Panc1 (cell line): ENCODE measurements around the gene RSRP1.

Experiments
- CTCF ChIP-seq: fragments of 450-650 bp; IDR thresholded peaks from 2 replicates; pipeline ENCODE4 v1.5.1; 2017; ENCODE audit warnings: mild to moderate bottlenecking
- POLR2AphosphoS5 ChIP-seq: IDR thresholded peaks from 2 replicates; pipeline ENCODE4 v1.6.1; 2012; ENCODE audit warnings: mild to moderate bottlenecking, low read depth, low read length, moderate library complexity
- REST ChIP-seq, 2 experiments: IDR thresholded peaks; 2 replicates each; pipeline ENCODE4 v1.6.1; 2011 to 2012; ENCODE audit warnings: low read depth in 2 of 2, control low read depth in 1 of 2, low read length in 1 of 2, mild to moderate bottlenecking in 1 of 2, moderate library complexity in 1 of 2; ENCODE audit not compliant: insufficient read depth in 1 of 2
- SIN3A ChIP-seq: IDR thresholded peaks from 2 replicates; pipeline ENCODE4 v1.6.1; 2012; ENCODE audit warnings: low read depth, mild to moderate bottlenecking, low read length, moderate library complexity, borderline replicate concordance; ENCODE audit not compliant: insufficient read depth
- TCF7L2 ChIP-seq: IDR thresholded peaks from 2 replicates; pipeline ENCODE4 v1.6.1; 2011; ENCODE audit warnings: mild to moderate bottlenecking, low read depth, low read length, inconsistent platforms

GRCh38 chr1:25195835-25196234 lies 51.4 kb downstream of the RSRP1 start:
- TF ChIP-seq CTCF (no peak), POLR2AphosphoS5 (no peak), SIN3A (no peak), TCF7L2 (no peak), REST (IDR thresholded peaks at IDR 0.05; ENCODE audit: insufficient read depth in 1 of 2, low read depth in 2 of 2, low read length in 1 of 2) (no peak)
